OCI-LY7 (cell line): ENCODE results near the gene CNNM4. TPM values are rescaled to one million over a fixed set of nuclear protein-coding genes. Genes with fewer than 3 reads are reported as not detected.
A peak's percentile ranks its signal among the peaks of the same experiment; 100 is the strongest.

Experiments used
- BruUV-seq: library from RNA; stranded (reverse); fragments of 400-500 nt; replicated peaks from 2 replicates; lab custom pipeline; 2021; lab: Mats Ljungman, UMichigan
- CTCF ChIA-PET: fragments of 300-600 bp; sonication (Branson Sonifier 250); formaldehyde crosslinking; loops from one replicate; lab custom pipeline; 2022; ENCODE audit warnings: antibody characterized with exemption; ENCODE audit not compliant: unreplicated experiment; lab: Charles Lee
- POLR2A ChIA-PET: fragments of 300-600 bp; sonication (Branson Sonifier 250); formaldehyde crosslinking; loops from one replicate; lab custom pipeline; 2022; ENCODE audit warnings: antibody characterized with exemption; lab: Charles Lee
- DNase-seq: peaks from one replicate; pipeline ENCODE4 v3.0.0-alpha.2; 2015; ENCODE audit warnings: low spot score
- H2AFZ ChIP-seq: fragments of 200-600 bp; sonication (generic), shearing (Covaris generic); 2 replicates; pipeline ENCODE4 v1.6.1; 2014; ENCODE audit warnings: mild to moderate bottlenecking, antibody characterized with exemption, low read length, moderate library complexity
- H3K27ac ChIP-seq: fragments of 200-600 bp; sonication (generic); 2 replicates; pipeline ENCODE4 v1.5.1; 2014; ENCODE audit warnings: mixed run types, low read depth, mild to moderate bottlenecking, moderate library complexity, low read length, inconsistent platforms; ENCODE audit not compliant: poor library complexity, severe bottlenecking
- H3K36me3 ChIP-seq: fragments of 200-600 bp; sonication (generic); 2 replicates; pipeline ENCODE4 v1.6.1; 2014; ENCODE audit warnings: mild to moderate bottlenecking, antibody characterized with exemption, low read length, moderate library complexity, mixed read lengths; ENCODE audit not compliant: insufficient read depth
- H3K4me1 ChIP-seq: fragments of 200-600 bp; sonication (generic); 2 replicates; pipeline ENCODE4 v1.5.1; 2014; ENCODE audit warnings: mild to moderate bottlenecking, low read length; ENCODE audit not compliant: insufficient read depth, poor library complexity, severe bottlenecking
- H3K4me2 ChIP-seq: fragments of 200-600 bp; sonication (generic); 2 replicates; pipeline ENCODE4 v1.6.1; 2014; ENCODE audit warnings: mild to moderate bottlenecking, low read length
- H3K4me3 ChIP-seq: fragments of 200-600 bp; sonication (generic); 2 replicates; pipeline ENCODE4 v1.5.1; 2014; ENCODE audit warnings: mild to moderate bottlenecking, low read depth, low read length; ENCODE audit not compliant: poor library complexity, severe bottlenecking
- H3K79me2 ChIP-seq: fragments of 200-600 bp; sonication (generic); 2 replicates; pipeline ENCODE4 v1.6.1; 2016; ENCODE audit warnings: low read depth, mild to moderate bottlenecking, low read length, moderate library complexity, mixed read lengths; ENCODE audit not compliant: insufficient read depth
- H3K9me2 ChIP-seq: fragments of 200-600 bp; sonication (generic); 2 replicates; pipeline ENCODE4 v1.6.1; 2016; ENCODE audit warnings: mild to moderate bottlenecking, low read length, mixed read lengths; ENCODE audit not compliant: insufficient read depth
- H3K9me3 ChIP-seq: fragments of 200-600 bp; sonication (generic); 2 replicates; pipeline ENCODE4 v1.6.1; 2014; ENCODE audit warnings: mild to moderate bottlenecking, mixed run types, low read length, mixed read lengths
- H4K20me1 ChIP-seq: fragments of 200-600 bp; sonication (generic); 2 replicates; pipeline ENCODE4 v1.6.1; 2014; ENCODE audit warnings: mild to moderate bottlenecking, antibody characterized with exemption, low read length, moderate library complexity, mixed read lengths; ENCODE audit not compliant: insufficient read depth
- CTCF ChIP-seq: fragments of 200-600 bp; sonication (generic); conservative IDR thresholded peaks from 2 replicates; pipeline ENCODE4 v1.5.1; 2014; ENCODE audit warnings: mild to moderate bottlenecking, antibody characterized with exemption, low read length, moderate library complexity, mixed read lengths
- EZH2phosphoT487 ChIP-seq: fragments of 200-600 bp; sonication (generic); IDR thresholded peaks from 2 replicates; pipeline ENCODE4 v1.6.1; 2018; ENCODE audit warnings: low read depth, borderline replicate concordance, mild to moderate bottlenecking, mixed run types, antibody characterized with exemption, low read length, moderate library complexity, mixed read lengths
- intact Hi-C: fragments of 100-400 bp; cut with micrococcal nuclease; formaldehyde crosslinking; loops from one replicate; pipeline ENCODE4 v1.10.0; 2022; ENCODE audit not compliant: unreplicated experiment
- total RNA-seq, 2 experiments: library from RNA; depleted of rRNA in 1 of 2; stranded (reverse); fragments of >200 nt in 1 of 2; shearing (Covaris generic) in 1 of 2; gene quantifications; 2 replicates each; pipeline ENCODE4 v1.2.3, GENCODE V29; 2014 to 2022

Gene CNNM4
- total RNA-seq, 2 experiments from 2014 or later = 5.1 to 6.4 TPM

GRCh38 chr2:96739633-96740428 lies 20.9 kb upstream of the CNNM4 start, which contains the start of gene LMAN2L:
Gene LMAN2L, minus strand, starts transcription at chr2:96740064. Its CDS starts 24 bp downstream, at chr2:96740040.
- TF ChIP-seq EZH2phosphoT487 (no peak), CTCF (no peak)
- intact Hi-C loops = loop anchor here (2.0 kb wide), 1 partner anchor 203 kb away; the partner anchor contains the start of gene ARID5A
- CTCF ChIA-PET = no interaction called here
- POLR2A ChIA-PET = interaction anchor here (0.7 to 2.9 kb wide), 3 partner anchors 19 to 34 kb away, joined by 3 to 12 read pairs (median 4); no protein-coding TSS in a partner anchor
- H3K79me2 ChIP-seq = peaks cover 23% of the 10 kb centered on the region
- H3K4me3 ChIP-seq = peak within 1 kb of the TSS; percentile 83
- peak within 1 kb of the TSS; percentile 70 for H3K27ac ChIP-seq
- peak; percentile 98 for DNase-seq
- H3K4me2 ChIP-seq = peak within 1 kb of the TSS; percentile 86
- H4K20me1 ChIP-seq = no peaks in the 10 kb centered on the region
- H3K4me1 ChIP-seq = peaks cover 29% of the 10 kb centered on the region
- peaks cover 28% of the 10 kb centered on the region for H3K36me3 ChIP-seq
- no peaks in the 10 kb centered on the region for H3K9me2 ChIP-seq
- H2AFZ ChIP-seq = peak within 1 kb of the TSS; percentile 90
- H3K9me3 ChIP-seq = no peaks in the 10 kb centered on the region
- BruUV-seq = no TSS peak

GRCh38 chr2:96747061-96747617 lies 13.6 kb upstream of the CNNM4 start:
- no peaks in the 10 kb centered on the region for H3K9me3 ChIP-seq
- H3K27ac ChIP-seq = no peak overlapping the region
- no peak overlapping the region for H3K4me3 ChIP-seq
- POLR2A ChIA-PET = no interaction called here
- no peaks in the 10 kb centered on the region for H3K36me3 ChIP-seq
- TF ChIP-seq CTCF (no peak), EZH2phosphoT487 (no peak)
- no peaks in the 10 kb centered on the region for H3K4me1 ChIP-seq
- no TSS peak for BruUV-seq
- H3K9me2 ChIP-seq = no peaks in the 10 kb centered on the region
- H4K20me1 ChIP-seq = no peaks in the 10 kb centered on the region
- CTCF ChIA-PET = no interaction called here
- peak overlapping the region; percentile 6; the same call in 1 of the 2 replicates for H2AFZ ChIP-seq
- intact Hi-C loops = no loop called here
- no peak for DNase-seq
- no peaks in the 10 kb centered on the region for H3K79me2 ChIP-seq
- H3K4me2 ChIP-seq = no peak overlapping the region

GRCh38 chr2:96751800-96752199 lies 8.9 kb upstream of the CNNM4 start:
- Histone ChIP-seq H3K27ac (no peak overlapping the region), H4K20me1 (no peaks in the 10 kb centered on the region), H3K4me1 (no peaks in the 10 kb centered on the region), H2AFZ (no peak overlapping the region), H3K4me2 (no peak overlapping the region), H3K9me2 (no peaks in the 10 kb centered on the region), H3K36me3 (no peaks in the 10 kb centered on the region), H3K79me2 (no peaks in the 10 kb centered on the region), H3K4me3 (no peak overlapping the region), H3K9me3 (no peaks in the 10 kb centered on the region)
- intact Hi-C loops = no loop called here
- ChIA-PET POLR2A (no interaction called here), CTCF (no interaction called here)
- TF ChIP-seq EZH2phosphoT487 (no peak), CTCF (no peak)
- no peak for DNase-seq
- BruUV-seq = no TSS peak
